Mesenteric fat pad (tissue), 1 donor: Measurements from ENCODE around the gene NR2C1. TPM values are rescaled to one million over a fixed set of nuclear protein-coding genes. Genes with fewer than 3 reads are reported as not detected.

Source experiments
- total RNA-seq: library from RNA; stranded (reverse); fragmentation: NEBNext Ultra II Directional; extraction: Animal tissue kit (Norgen Biotek cat#: 25700); gene quantifications from one replicate; pipeline ENCODE4 v1.2.1, GENCODE V29; 2021
- donor health status: DM: yes; HTN: yes; CAD: no.

The NR2C1 gene
- total RNA-seq, 1 donor from 2014 or later: 25.4 TPM

Other genes starting within 250 kb of the NR2C1 start
- 80.6 TPM for gene NDUFA12, start 69.9 kb downstream of the NR2C1 start, total RNA-seq
- gene FGD6, start 143.8 kb upstream of the NR2C1 start, total RNA-seq: 5.4 TPM
- 50.2 TPM for gene VEZT, start 144.2 kb upstream of the NR2C1 start, total RNA-seq